ENCODE results near the gene ZNF823.
A peak's percentile ranks its signal among the peaks of the same experiment; 100 is the strongest.
"Not testable (repeated sequence)": the region's sequence is repeated elsewhere in the genome, so short reads cannot be mapped to it uniquely, and the experiment has no call there.

Gene ZNF823

GRCh38 chr19:11738746-11739620 lies at the start of gene ZNF823:
TSS of gene ZNF823 (minus strand) at chr19:11738946. CDS start at chr19:11738819, 127 bp downstream.
- peak; percentile 95 for DNase-seq

- no peak for DNase-seq
These were observed 48.8 kb upstream of the ZNF823 start for GRCh38 chr19:11787536-11787935.

GRCh38 chr19:11784356-11784755 lies 45.6 kb upstream of the ZNF823 start:
- no peak for DNase-seq

- no peak for DNase-seq
These were observed 45.0 kb upstream of the ZNF823 start for GRCh38 chr19:11783767-11784166.

GRCh38 chr19:11781295-11782057 lies 42.7 kb upstream of the ZNF823 start:
- DNase-seq: no peak

GRCh38 chr19:11780431-11781020 lies 41.8 kb upstream of the ZNF823 start:
- DNase-seq: no peak

GRCh38 chr19:11776669-11777068 lies 37.9 kb upstream of the ZNF823 start:
- not testable (repeated sequence) for DNase-seq

- not testable (repeated sequence) for DNase-seq
These were observed 32.8 kb upstream of the ZNF823 start for GRCh38 chr19:11771520-11771919.

- no peak for DNase-seq
These were observed 31.2 kb upstream of the ZNF823 start for GRCh38 chr19:11769995-11770394.

- DNase-seq: peak; percentile 8
These were observed 28.9 kb upstream of the ZNF823 start for GRCh38 chr19:11767633-11768133.

- peak; percentile 85 for DNase-seq
These were observed 28.1 kb upstream of the ZNF823 start, which contains the start of gene ZNF441 for GRCh38 chr19:11766597-11767591. TSS of gene ZNF441 (plus strand) at chr19:11767000. CDS start at chr19:11767194, 194 bp downstream.

- DNase-seq: no peak
These were observed 24.9 kb upstream of the ZNF823 start for GRCh38 chr19:11763611-11764010.

GRCh38 chr19:11763117-11763516 lies 24.4 kb upstream of the ZNF823 start:
- DNase-seq: no peak

- DNase-seq: no peak
These were observed 21.1 kb upstream of the ZNF823 start for GRCh38 chr19:11759805-11760204.

- DNase-seq: no peak
These were observed 18.2 kb upstream of the ZNF823 start for GRCh38 chr19:11756965-11757364.

- no peak for DNase-seq
These were observed 15.9 kb upstream of the ZNF823 start for GRCh38 chr19:11754663-11755062.

GRCh38 chr19:11752244-11752736 lies 13.5 kb upstream of the ZNF823 start:
- DNase-seq: no peak

- no peak for DNase-seq
These were observed 11.0 kb upstream of the ZNF823 start for GRCh38 chr19:11749751-11750150.

- no peak for DNase-seq
These were observed 8.5 kb upstream of the ZNF823 start for GRCh38 chr19:11747277-11747676.

- no peak for DNase-seq
These were observed 7.1 kb upstream of the ZNF823 start for GRCh38 chr19:11745869-11746268.

GRCh38 chr19:11737964-11738745 lies 591 bp downstream of the ZNF823 start:
- DNase-seq: peak; percentile 14

All from activated CD4-positive, alpha-beta T cell treated with anti-CD3 and anti-CD28 coated beads for 1 hour (primary cell).